Thyroid gland (tissue), 4 donors: ENCODE results near the gene HAP1.
A peak's percentile ranks its signal among the peaks of the same experiment; 100 is the strongest.

Experiments
- POLR2A ChIP-seq, 2 donors: fragments of 450-650 bp; IDR thresholded peaks; one replicate each; pipeline ENCODE4 v1.6.1; 2017; ENCODE audit warnings: antibody characterized with exemption in 2 of 2, mild to moderate bottlenecking in 2 of 2, moderate library complexity in 1 of 2
- TF ChIP-seq, protein P1 (sequence below), 6 experiments: fragments of 200-600 bp in 3 of 6; fragments of 450-650 bp in 3 of 6; sonication (generic) in 3 of 6; IDR thresholded peaks; one replicate each; pipeline ENCODE4 v1.5.1; 2016 to 2019; ENCODE audit warnings: antibody characterized with exemption in 6 of 6, mild to moderate bottlenecking in 2 of 6, inconsistent platforms in 1 of 6, moderate library complexity in 1 of 6

- TF ChIP-seq, protein P1, sequence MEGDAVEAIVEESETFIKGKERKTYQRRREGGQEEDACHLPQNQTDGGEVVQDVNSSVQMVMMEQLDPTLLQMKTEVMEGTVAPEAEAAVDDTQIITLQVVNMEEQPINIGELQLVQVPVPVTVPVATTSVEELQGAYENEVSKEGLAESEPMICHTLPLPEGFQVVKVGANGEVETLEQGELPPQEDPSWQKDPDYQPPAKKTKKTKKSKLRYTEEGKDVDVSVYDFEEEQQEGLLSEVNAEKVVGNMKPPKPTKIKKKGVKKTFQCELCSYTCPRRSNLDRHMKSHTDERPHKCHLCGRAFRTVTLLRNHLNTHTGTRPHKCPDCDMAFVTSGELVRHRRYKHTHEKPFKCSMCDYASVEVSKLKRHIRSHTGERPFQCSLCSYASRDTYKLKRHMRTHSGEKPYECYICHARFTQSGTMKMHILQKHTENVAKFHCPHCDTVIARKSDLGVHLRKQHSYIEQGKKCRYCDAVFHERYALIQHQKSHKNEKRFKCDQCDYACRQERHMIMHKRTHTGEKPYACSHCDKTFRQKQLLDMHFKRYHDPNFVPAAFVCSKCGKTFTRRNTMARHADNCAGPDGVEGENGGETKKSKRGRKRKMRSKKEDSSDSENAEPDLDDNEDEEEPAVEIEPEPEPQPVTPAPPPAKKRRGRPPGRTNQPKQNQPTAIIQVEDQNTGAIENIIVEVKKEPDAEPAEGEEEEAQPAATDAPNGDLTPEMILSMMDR (IDR thresholded peaks at IDR 0.05), result no peak
- TF ChIP-seq POLR2A (IDR thresholded peaks at IDR 0.05), result peak in 1 of 2 donors; percentile 24
These were observed 38.7 kb upstream of the HAP1 start for GRCh38 chr17:41773190-41773588.
